ENCODE measurements around the gene PCDH9.

PCDH9 gene

GRCh38 chr13:67095621-67096020 is 134.5 kb downstream of the PCDH9 start:
- H3K4me3 Mint-ChIP-seq = no peak overlapping the region
- ATAC-seq (replicated peaks) (no peak), DNase-seq (no peak)
- peaks cover 0 to 6% of the 10 kb centered on the region in 2 donors for H3K9me3 Mint-ChIP-seq
- H3K36me3 Mint-ChIP-seq (ENCODE audit: insufficient read depth) = no peaks in the 10 kb centered on the region
- H3K4me1 Mint-ChIP-seq (ENCODE audit: low read depth in 2 of 2) = no peaks in the 10 kb centered on the region
- no peak overlapping the region for H3K27ac Mint-ChIP-seq
- no peaks in the 10 kb centered on the region for H3K27me3 Mint-ChIP-seq

GRCh38 chr13:67094952-67095351 is 135.2 kb downstream of the PCDH9 start:
- H3K36me3 Mint-ChIP-seq (ENCODE audit: insufficient read depth) = no peaks in the 10 kb centered on the region

GRCh38 chr13:67094078-67094477 is 136.1 kb downstream of the PCDH9 start:
- peaks cover 0 to 6% of the 10 kb centered on the region in 2 donors for H3K9me3 Mint-ChIP-seq
- H3K27me3 Mint-ChIP-seq = no peaks in the 10 kb centered on the region
- no peaks in the 10 kb centered on the region for H3K4me1 Mint-ChIP-seq (ENCODE audit: low read depth in 2 of 2)
- H3K36me3 Mint-ChIP-seq (ENCODE audit: insufficient read depth) = no peaks in the 10 kb centered on the region
- no peak overlapping the region for H3K4me3 Mint-ChIP-seq
- ATAC-seq (replicated peaks) (no peak), DNase-seq (no peak)
- H3K27ac Mint-ChIP-seq = no peak overlapping the region

More at GRCh38 chr13:67094952-67095351, 135.2 kb downstream of the PCDH9 start:
- DNase-seq (no peak), ATAC-seq (replicated peaks) (no peak)
- Mint-ChIP-seq H3K4me3 (no peak overlapping the region), H3K9me3 (peaks cover 0 to 6% of the 10 kb centered on the region in 2 donors), H3K27me3 (no peaks in the 10 kb centered on the region), H3K27ac (no peak overlapping the region), H3K4me1 (ENCODE audit: low read depth in 2 of 2) (no peaks in the 10 kb centered on the region)

- Mint-ChIP-seq H3K36me3 (ENCODE audit: insufficient read depth) (no peaks in the 10 kb centered on the region), H3K9me3 (peaks cover 0 to 6% of the 10 kb centered on the region in 2 donors), H3K27me3 (no peaks in the 10 kb centered on the region), H3K4me3 (no peak overlapping the region), H3K27ac (no peak overlapping the region), H3K4me1 (ENCODE audit: low read depth in 2 of 2) (no peaks in the 10 kb centered on the region)
- DNase-seq = no peak
- no peak for ATAC-seq (replicated peaks)
These were observed 138.5 kb downstream of the PCDH9 start for GRCh38 chr13:67091603-67092002.

- H3K27ac Mint-ChIP-seq = no peak overlapping the region
- H3K4me1 Mint-ChIP-seq (ENCODE audit: low read depth in 2 of 2) = no peaks in the 10 kb centered on the region
- peaks cover 0 to 7% of the 10 kb centered on the region in 2 donors for H3K9me3 Mint-ChIP-seq
- ATAC-seq (replicated peaks) (no peak), DNase-seq (no peak)
- H3K27me3 Mint-ChIP-seq = no peaks in the 10 kb centered on the region
- H3K36me3 Mint-ChIP-seq (ENCODE audit: insufficient read depth) = no peaks in the 10 kb centered on the region
- no peak overlapping the region for H3K4me3 Mint-ChIP-seq
These were observed 139.3 kb downstream of the PCDH9 start for GRCh38 chr13:67090856-67091255.

- Mint-ChIP-seq H3K4me3 (no peak overlapping the region), H3K27me3 (no peaks in the 10 kb centered on the region), H3K4me1 (ENCODE audit: low read depth in 2 of 2) (no peaks in the 10 kb centered on the region), H3K36me3 (ENCODE audit: insufficient read depth) (no peaks in the 10 kb centered on the region), H3K9me3 (peaks cover 0 to 9% of the 10 kb centered on the region in 2 donors), H3K27ac (no peak overlapping the region)
- ATAC-seq (replicated peaks) (no peak), DNase-seq (no peak)
These were observed 142.6 kb downstream of the PCDH9 start for GRCh38 chr13:67087527-67087926.

- Mint-ChIP-seq H3K4me1 (ENCODE audit: low read depth in 2 of 2) (no peaks in the 10 kb centered on the region), H3K27ac (no peak overlapping the region), H3K4me3 (no peak overlapping the region), H3K36me3 (ENCODE audit: insufficient read depth) (peaks cover 2% of the 10 kb centered on the region), H3K27me3 (no peaks in the 10 kb centered on the region), H3K9me3 (peaks cover 0 to 8% of the 10 kb centered on the region in 2 donors)
- ATAC-seq (replicated peaks) (no peak), DNase-seq (no peak)
These were observed 143.9 kb downstream of the PCDH9 start for GRCh38 chr13:67086260-67086659.

GRCh38 chr13:67084066-67084465 is 146.1 kb downstream of the PCDH9 start:
- Mint-ChIP-seq H3K36me3 (ENCODE audit: insufficient read depth) (peaks cover 2% of the 10 kb centered on the region), H3K27ac (no peak overlapping the region), H3K4me3 (no peak overlapping the region), H3K4me1 (ENCODE audit: low read depth in 2 of 2) (no peaks in the 10 kb centered on the region), H3K9me3 (peaks cover 0 to 11% of the 10 kb centered on the region in 2 donors), H3K27me3 (no peaks in the 10 kb centered on the region)
- no peak for DNase-seq
- ATAC-seq (replicated peaks) = no peak

GRCh38 chr13:67083519-67083918 is 146.6 kb downstream of the PCDH9 start:
- Mint-ChIP-seq H3K9me3 (peaks cover 2 to 11% of the 10 kb centered on the region in 2 donors), H3K27me3 (no peaks in the 10 kb centered on the region), H3K4me3 (no peak overlapping the region), H3K36me3 (ENCODE audit: insufficient read depth) (peaks cover 2% of the 10 kb centered on the region), H3K4me1 (ENCODE audit: low read depth in 2 of 2) (no peaks in the 10 kb centered on the region), H3K27ac (no peak overlapping the region)
- DNase-seq (no peak), ATAC-seq (replicated peaks) (no peak)

GRCh38 chr13:67080351-67080750 is 149.8 kb downstream of the PCDH9 start:
- Mint-ChIP-seq H3K27ac (no peak overlapping the region), H3K9me3 (peaks cover 9% of the 10 kb centered on the region in 2 donors), H3K4me3 (no peak overlapping the region), H3K4me1 (ENCODE audit: low read depth in 2 of 2) (no peaks in the 10 kb centered on the region), H3K27me3 (no peaks in the 10 kb centered on the region), H3K36me3 (ENCODE audit: insufficient read depth) (peaks cover 2% of the 10 kb centered on the region)
- ATAC-seq (replicated peaks) (no peak), DNase-seq (no peak)

GRCh38 chr13:67078062-67078461 is 152.1 kb downstream of the PCDH9 start:
- H3K36me3 Mint-ChIP-seq (ENCODE audit: insufficient read depth) = peaks cover 2% of the 10 kb centered on the region
- peaks cover 6 to 9% of the 10 kb centered on the region in 2 donors for H3K9me3 Mint-ChIP-seq
- ATAC-seq (replicated peaks) (no peak), DNase-seq (no peak)
- H3K27me3 Mint-ChIP-seq = no peaks in the 10 kb centered on the region
- no peak overlapping the region for H3K4me3 Mint-ChIP-seq
- no peak overlapping the region for H3K27ac Mint-ChIP-seq
- H3K4me1 Mint-ChIP-seq (ENCODE audit: low read depth in 2 of 2) = no peaks in the 10 kb centered on the region

- Mint-ChIP-seq H3K4me1 (ENCODE audit: low read depth in 2 of 2) (no peaks in the 10 kb centered on the region), H3K9me3 (peaks cover 6 to 9% of the 10 kb centered on the region in 2 donors), H3K27ac (no peak overlapping the region), H3K36me3 (ENCODE audit: insufficient read depth) (peaks cover 1% of the 10 kb centered on the region), H3K4me3 (no peak overlapping the region), H3K27me3 (no peaks in the 10 kb centered on the region)
- ATAC-seq (replicated peaks) = no peak
- no peak for DNase-seq
These were observed 153.0 kb downstream of the PCDH9 start for GRCh38 chr13:67077132-67077531.

- ATAC-seq (replicated peaks) (no peak), DNase-seq (no peak)
- Mint-ChIP-seq H3K27me3 (no peaks in the 10 kb centered on the region), H3K9me3 (peaks cover 6 to 9% of the 10 kb centered on the region in 2 donors), H3K4me1 (ENCODE audit: low read depth in 2 of 2) (no peaks in the 10 kb centered on the region), H3K4me3 (no peak overlapping the region), H3K27ac (no peak overlapping the region), H3K36me3 (ENCODE audit: insufficient read depth) (no peaks in the 10 kb centered on the region)
These were observed 153.8 kb downstream of the PCDH9 start for GRCh38 chr13:67076378-67076777.

- ATAC-seq (replicated peaks) = no peak
- no peaks in the 10 kb centered on the region for H3K4me1 Mint-ChIP-seq (ENCODE audit: low read depth in 2 of 2)
- H3K4me3 Mint-ChIP-seq = no peak overlapping the region
- H3K27me3 Mint-ChIP-seq = no peaks in the 10 kb centered on the region
- H3K27ac Mint-ChIP-seq = no peak overlapping the region
- DNase-seq = no peak
- H3K36me3 Mint-ChIP-seq (ENCODE audit: insufficient read depth) = no peaks in the 10 kb centered on the region
- H3K9me3 Mint-ChIP-seq = peaks cover 6 to 9% of the 10 kb centered on the region in 2 donors
These were observed 154.9 kb downstream of the PCDH9 start for GRCh38 chr13:67075239-67075638.

Data from effector memory CD8-positive, alpha-beta T cell (primary cell).